K562 (cell line): Measurements from ENCODE around the gene SYN1. TPM values are rescaled to one million over a fixed set of nuclear protein-coding genes. Genes with fewer than 3 reads are reported as not detected.

Experiments
- CAMTA2 ChIP-seq: fragments of 250-450 bp; sonication (Bioruptor Pico); conservative IDR thresholded peaks from 2 replicates; pipeline ENCODE4 v1.5.1; 2022
- ESRRB ChIP-seq: fragments of 250-450 bp; sonication (Bioruptor Pico); IDR thresholded peaks from 2 replicates; pipeline ENCODE4 v1.5.0; 2020; ENCODE audit warnings: mild to moderate bottlenecking, moderate library complexity, borderline replicate concordance
- HDAC8 ChIP-seq: fragments of 450-650 bp; IDR thresholded peaks from 2 replicates; pipeline ENCODE4 v1.6.1; 2016; ENCODE audit warnings: mild to moderate bottlenecking, missing genetic modification characterization, moderate library complexity, missing compliant biosample characterization
- MYBL2 ChIP-seq, 2 experiments: fragments of 450-650 bp in 1 of 2; sonication (generic) in 1 of 2; formaldehyde crosslinking in 1 of 2; IDR thresholded peaks; 2 replicates each; pipeline versions ENCODE4 v1.6.1 to v1.8.1; 2017 to 2022; ENCODE audit warnings: borderline replicate concordance in 1 of 2, inconsistent platforms in 1 of 2, low read depth in 1 of 2, mild to moderate bottlenecking in 1 of 2, missing genetic modification reagents in 1 of 2, moderate library complexity in 1 of 2
- RAD21 ChIP-seq, 2 experiments: fragments of 250-450 bp in 1 of 2; fragments of 450-650 bp in 1 of 2; sonication (Bioruptor Pico) in 1 of 2; formaldehyde crosslinking in 1 of 2; IDR thresholded peaks in 1 of 2; conservative IDR thresholded peaks in 1 of 2; 2 replicates each; pipeline versions ENCODE4 v1.4.0 to v1.8.0; 2020 to 2022; ENCODE audit warnings: mild to moderate bottlenecking in 2 of 2, moderate library complexity in 1 of 2
- RHOXF2B ChIP-seq: fragments of 250-450 bp; sonication (Bioruptor Pico); conservative IDR thresholded peaks from 2 replicates; pipeline ENCODE4 v1.5.1; 2021
- U2AF2 ChIP-seq: fragments of 200-400 bp; formaldehyde crosslinking; optimal IDR thresholded peaks from 2 replicates; pipeline ENCODE3; 2017; ENCODE audit warnings: low read depth, mild to moderate bottlenecking, low read length
- ZNF133 ChIP-seq: fragments of 250-450 bp; sonication (Bioruptor Pico); IDR thresholded peaks from 2 replicates; pipeline ENCODE4 v1.4.0; 2020; ENCODE audit warnings: mild to moderate bottlenecking
- ZNF282 ChIP-seq: sonication (generic); formaldehyde crosslinking; IDR thresholded peaks from 2 replicates; pipeline ENCODE4 v1.8.1; 2023; ENCODE audit warnings: missing genetic modification reagents
- ZNF584 ChIP-seq: fragments of 200-800 bp; sonication (Bioruptor generic); IDR thresholded peaks from 2 replicates; pipeline ENCODE4 v1.6.1; 2016; ENCODE audit warnings: low read depth, mild to moderate bottlenecking, missing genetic modification characterization, missing compliant biosample characterization
- ZNF707 ChIP-seq: fragments of 250-450 bp; sonication (Bioruptor Pico); conservative IDR thresholded peaks from 2 replicates; pipeline ENCODE4 v1.8.0; 2022; ENCODE audit warnings: inconsistent platforms, mild to moderate bottlenecking, moderate library complexity
- ZNF717 ChIP-seq: fragments of 250-450 bp; sonication (Bioruptor Pico); IDR thresholded peaks from 2 replicates; pipeline ENCODE4 v1.5.0; 2021
- ZNF764 ChIP-seq: fragments of 250-450 bp; sonication (Bioruptor Pico); IDR thresholded peaks from 2 replicates; pipeline ENCODE4 v1.4.0; 2020; ENCODE audit warnings: low read depth, mild to moderate bottlenecking, moderate library complexity
- polyA plus RNA-seq, 8 experiments: library from polyadenylated mRNA; depleted of rRNA in 4 of 8; stranded (reverse) in 5 of 8; unstranded in 3 of 8; fragments of >200 nt; fragmentation: Nextera tagmentation in 2 of 8; fragmentation: Illumina TruSeq in 1 of 8; extraction: Ambion mirVana in 2 of 8; extraction: Trizol in 1 of 8; gene quantifications; 2 replicates each; pipeline versions ENCODE4 v1.2.1 to v1.2.3, GENCODE V29; 2011 to 2014; ENCODE audit warnings: inconsistent platforms in 1 of 8, missing spikeins in 1 of 8
- total RNA-seq, 7 experiments: library from RNA; depleted of rRNA in 6 of 7; stranded (reverse); fragments of >200 nt in 6 of 7; fragmentation: Illumina TruSeq in 2 of 7; extraction: Trizol in 2 of 7; gene quantifications; 2 replicates each; pipeline versions ENCODE4 v1.2.1 to v1.2.3, GENCODE V29; 2011 to 2021; ENCODE audit warnings: low replicate concordance in 1 of 7
- TF ChIP-seq, protein P1 (sequence below): sonication (generic); formaldehyde crosslinking; IDR thresholded peaks from 2 replicates; pipeline ENCODE4 v1.8.0; 2023; ENCODE audit warnings: mild to moderate bottlenecking, missing genetic modification reagents
- TF ChIP-seq, protein P2 (sequence below): fragments of 250-450 bp; sonication (Bioruptor Pico); IDR thresholded peaks from 2 replicates; pipeline ENCODE4 v1.9.0; 2021; ENCODE audit warnings: mild to moderate bottlenecking
- TF ChIP-seq, protein P3 (sequence below): fragments of 450-650 bp; formaldehyde crosslinking; IDR thresholded peaks from 2 replicates; pipeline ENCODE4 v1.4.0; 2020; ENCODE audit warnings: mild to moderate bottlenecking, moderate library complexity
- TF ChIP-seq, protein P4 (sequence below): fragments of 450-650 bp; IDR thresholded peaks from 2 replicates; pipeline ENCODE4 v1.6.1; 2018; ENCODE audit not compliant: partially characterized antibody
- TF ChIP-seq, protein P5 (sequence below): fragments of 250-450 bp; sonication (Bioruptor Pico); IDR thresholded peaks from 2 replicates; pipeline ENCODE4 v1.4.0; 2020; ENCODE audit warnings: borderline replicate concordance

SYN1 gene
- total and polyA plus RNA-seq, 9 of the 15 experiments (the other 6 are each of a cell fraction or from before 2014, with no cell fraction given) = 0.01 to 0.28 (median 0.18) TPM; not detected in 2

DNA sequence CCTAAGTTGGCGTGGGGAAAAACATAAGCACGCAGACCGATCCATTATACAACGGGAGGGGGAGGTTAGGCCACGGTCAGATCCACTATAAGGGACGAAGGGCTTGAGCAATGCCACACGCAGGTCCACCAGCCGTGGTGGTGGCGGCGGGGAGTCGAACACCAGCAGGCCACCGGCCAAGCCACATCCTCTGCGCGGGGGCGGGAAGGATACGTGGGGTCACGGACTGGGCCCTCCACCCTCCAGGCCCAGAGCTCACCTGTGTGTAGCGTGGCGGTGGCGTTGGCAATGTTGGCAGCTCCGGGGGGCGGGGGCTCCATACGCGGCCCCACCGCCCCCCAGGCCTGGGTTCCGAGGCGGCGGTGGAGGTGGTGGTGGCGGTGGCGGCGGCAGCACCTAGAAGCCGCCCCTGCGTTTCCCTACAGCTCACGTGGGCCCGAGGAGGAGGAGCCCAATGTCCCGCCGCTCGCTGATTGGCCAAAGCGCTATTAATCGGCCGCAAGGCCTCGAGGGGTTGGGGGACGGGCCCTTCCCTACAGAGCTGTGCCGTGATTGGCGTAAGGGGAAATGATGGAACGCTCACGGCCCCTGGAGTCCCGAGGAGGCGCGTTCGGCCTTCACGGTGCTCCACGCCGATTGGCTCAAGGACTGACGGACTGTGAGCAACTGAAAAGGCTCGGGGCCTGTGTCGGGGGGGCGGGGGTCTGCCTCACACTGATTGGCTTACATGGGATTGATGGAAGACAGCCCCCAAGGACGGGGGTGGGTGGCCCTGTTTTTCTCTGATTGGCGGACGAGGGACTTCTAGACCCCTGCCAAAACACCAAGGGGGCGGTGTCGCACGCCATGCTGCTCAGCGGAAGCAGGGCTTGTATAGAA, 30.7 kb upstream of the SYN1 start, which contains the start of gene ELK1 (continued):
- TF ChIP-seq, protein P1, sequence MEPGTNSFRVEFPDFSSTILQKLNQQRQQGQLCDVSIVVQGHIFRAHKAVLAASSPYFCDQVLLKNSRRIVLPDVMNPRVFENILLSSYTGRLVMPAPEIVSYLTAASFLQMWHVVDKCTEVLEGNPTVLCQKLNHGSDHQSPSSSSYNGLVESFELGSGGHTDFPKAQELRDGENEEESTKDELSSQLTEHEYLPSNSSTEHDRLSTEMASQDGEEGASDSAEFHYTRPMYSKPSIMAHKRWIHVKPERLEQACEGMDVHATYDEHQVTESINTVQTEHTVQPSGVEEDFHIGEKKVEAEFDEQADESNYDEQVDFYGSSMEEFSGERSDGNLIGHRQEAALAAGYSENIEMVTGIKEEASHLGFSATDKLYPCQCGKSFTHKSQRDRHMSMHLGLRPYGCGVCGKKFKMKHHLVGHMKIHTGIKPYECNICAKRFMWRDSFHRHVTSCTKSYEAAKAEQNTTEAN = no peak
- TF ChIP-seq MYBL2 (IDR thresholded peaks at IDR 0.05; ENCODE audit: low read depth) (no peak), MYBL2 (CRISPR knock-in tag; IDR thresholded peaks at IDR 0.05; ENCODE audit: borderline replicate concordance) (no peak), ZNF707 (CRISPR knock-in tag) (no peak), ZNF133 (no peak), ZNF584 (CRISPR knock-in tag) (no peak), RAD21 (CRISPR knock-in tag; conservative IDR thresholded peaks at IDR 0.05 in 1 of 2, IDR thresholded peaks at IDR 0.05 in 1 of 2) (peak in 1 of 2 experiments; percentile 15; a peak in 1 of 4 replicates), ZNF282 (no peak), U2AF2 (no peak), HDAC8 (tag) (no peak), ZNF717 (CRISPR knock-in tag) (no peak), ESRRB (CRISPR knock-in tag) (no peak), RHOXF2B (CRISPR knock-in tag) (no peak), CAMTA2 (CRISPR knock-in tag) (no peak), ZNF764 (no peak)
- TF ChIP-seq, protein P2, sequence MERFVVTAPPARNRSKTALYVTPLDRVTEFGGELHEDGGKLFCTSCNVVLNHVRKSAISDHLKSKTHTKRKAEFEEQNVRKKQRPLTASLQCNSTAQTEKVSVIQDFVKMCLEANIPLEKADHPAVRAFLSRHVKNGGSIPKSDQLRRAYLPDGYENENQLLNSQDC (CRISPR knock-in tag) = no peak
- TF ChIP-seq, protein P3, sequence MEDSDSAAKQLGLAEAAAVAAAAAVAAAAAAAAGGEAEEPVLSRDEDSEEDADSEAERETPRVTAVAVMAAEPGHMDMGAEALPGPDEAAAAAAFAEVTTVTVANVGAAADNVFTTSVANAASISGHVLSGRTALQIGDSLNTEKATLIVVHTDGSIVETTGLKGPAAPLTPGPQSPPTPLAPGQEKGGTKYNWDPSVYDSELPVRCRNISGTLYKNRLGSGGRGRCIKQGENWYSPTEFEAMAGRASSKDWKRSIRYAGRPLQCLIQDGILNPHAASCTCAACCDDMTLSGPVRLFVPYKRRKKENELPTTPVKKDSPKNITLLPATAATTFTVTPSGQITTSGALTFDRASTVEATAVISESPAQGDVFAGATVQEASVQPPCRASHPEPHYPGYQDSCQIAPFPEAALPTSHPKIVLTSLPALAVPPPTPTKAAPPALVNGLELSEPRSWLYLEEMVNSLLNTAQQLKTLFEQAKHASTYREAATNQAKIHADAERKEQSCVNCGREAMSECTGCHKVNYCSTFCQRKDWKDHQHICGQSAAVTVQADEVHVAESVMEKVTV (CRISPR knock-in tag) = no peak
- TF ChIP-seq, protein P4, sequence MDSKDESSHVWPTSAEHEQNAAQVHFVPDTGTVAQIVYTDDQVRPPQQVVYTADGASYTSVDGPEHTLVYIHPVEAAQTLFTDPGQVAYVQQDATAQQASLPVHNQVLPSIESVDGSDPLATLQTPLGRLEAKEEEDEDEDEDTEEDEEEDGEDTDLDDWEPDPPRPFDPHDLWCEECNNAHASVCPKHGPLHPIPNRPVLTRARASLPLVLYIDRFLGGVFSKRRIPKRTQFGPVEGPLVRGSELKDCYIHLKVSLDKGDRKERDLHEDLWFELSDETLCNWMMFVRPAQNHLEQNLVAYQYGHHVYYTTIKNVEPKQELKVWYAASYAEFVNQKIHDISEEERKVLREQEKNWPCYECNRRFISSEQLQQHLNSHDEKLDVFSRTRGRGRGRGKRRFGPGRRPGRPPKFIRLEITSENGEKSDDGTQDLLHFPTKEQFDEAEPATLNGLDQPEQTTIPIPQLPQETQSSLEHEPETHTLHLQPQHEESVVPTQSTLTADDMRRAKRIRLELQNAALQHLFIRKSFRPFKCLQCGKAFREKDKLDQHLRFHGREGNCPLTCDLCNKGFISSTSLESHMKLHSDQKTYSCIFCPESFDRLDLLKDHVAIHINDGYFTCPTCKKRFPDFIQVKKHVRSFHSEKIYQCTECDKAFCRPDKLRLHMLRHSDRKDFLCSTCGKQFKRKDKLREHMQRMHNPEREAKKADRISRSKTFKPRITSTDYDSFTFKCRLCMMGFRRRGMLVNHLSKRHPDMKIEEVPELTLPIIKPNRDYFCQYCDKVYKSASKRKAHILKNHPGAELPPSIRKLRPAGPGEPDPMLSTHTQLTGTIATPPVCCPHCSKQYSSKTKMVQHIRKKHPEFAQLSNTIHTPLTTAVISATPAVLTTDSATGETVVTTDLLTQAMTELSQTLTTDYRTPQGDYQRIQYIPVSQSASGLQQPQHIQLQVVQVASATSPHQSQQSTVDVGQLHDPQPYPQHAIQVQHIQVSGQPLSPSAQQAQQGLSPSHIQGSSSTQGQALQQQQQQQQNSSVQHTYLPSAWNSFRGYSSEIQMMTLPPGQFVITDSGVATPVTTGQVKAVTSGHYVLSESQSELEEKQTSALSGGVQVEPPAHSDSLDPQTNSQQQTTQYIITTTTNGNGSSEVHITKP = peak; percentile 98
- TF ChIP-seq, protein P5, sequence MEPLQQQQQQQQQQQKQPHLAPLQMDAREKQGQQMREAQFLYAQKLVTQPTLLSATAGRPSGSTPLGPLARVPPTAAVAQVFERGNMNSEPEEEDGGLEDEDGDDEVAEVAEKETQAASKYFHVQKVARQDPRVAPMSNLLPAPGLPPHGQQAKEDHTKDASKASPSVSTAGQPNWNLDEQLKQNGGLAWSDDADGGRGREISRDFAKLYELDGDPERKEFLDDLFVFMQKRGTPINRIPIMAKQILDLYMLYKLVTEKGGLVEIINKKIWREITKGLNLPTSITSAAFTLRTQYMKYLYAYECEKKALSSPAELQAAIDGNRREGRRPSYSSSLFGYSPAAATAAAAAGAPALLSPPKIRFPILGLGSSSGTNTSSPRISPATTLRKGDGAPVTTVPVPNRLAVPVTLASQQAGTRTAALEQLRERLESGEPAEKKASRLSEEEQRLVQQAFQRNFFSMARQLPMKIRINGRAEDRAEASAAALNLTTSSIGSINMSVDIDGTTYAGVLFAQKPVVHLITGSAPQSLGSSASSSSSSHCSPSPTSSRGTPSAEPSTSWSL (CRISPR knock-in tag) = no peak
